GM12878 (cell line): ENCODE results near the gene ABHD12B. TPM values are rescaled to one million over a fixed set of nuclear protein-coding genes. Genes with fewer than 3 reads are reported as not detected.

Source experiments
- NFYB ChIP-seq: IDR thresholded peaks from 2 replicates; pipeline ENCODE4 v1.6.1; 2011; ENCODE audit warnings: low read depth, mild to moderate bottlenecking, low read length, improper control_type of control experiment, moderate library complexity; ENCODE audit not compliant: insufficient read depth
- NR2C2 ChIP-seq: IDR thresholded peaks from 2 replicates; pipeline ENCODE4 v1.6.1; 2011; ENCODE audit warnings: borderline replicate concordance, low read depth; ENCODE audit not compliant: control insufficient read depth, insufficient read length
- SIX5 ChIP-seq: IDR thresholded peaks from 2 replicates; pipeline ENCODE4 v1.6.1; 2011; ENCODE audit warnings: mild to moderate bottlenecking, low read depth, low read length, moderate library complexity; ENCODE audit not compliant: severe bottlenecking
- USF1 ChIP-seq: IDR thresholded peaks from 2 replicates; pipeline ENCODE4 v1.6.1; 2011; ENCODE audit warnings: borderline replicate concordance, low read depth, mild to moderate bottlenecking, moderate library complexity, mixed read lengths, low read length; ENCODE audit not compliant: insufficient read depth; ENCODE audit errors: extremely low read length
- ZNF24 ChIP-seq: fragments of 450-650 bp; IDR thresholded peaks from 2 replicates; pipeline ENCODE4 v1.6.1; 2017; ENCODE audit warnings: antibody characterized with exemption, mild to moderate bottlenecking
- ZNF622 ChIP-seq: fragments of 450-650 bp; IDR thresholded peaks from 2 replicates; pipeline ENCODE4 v1.6.1; 2017; ENCODE audit warnings: mild to moderate bottlenecking, inconsistent platforms
- polyA plus RNA-seq, 11 experiments: library from polyadenylated mRNA; depleted of rRNA in 4 of 11; unstranded in 6 of 11; stranded (reverse) in 5 of 11; fragments of >200 nt; fragmentation: Nextera tagmentation in 4 of 11; fragmentation: Illumina TruSeq in 1 of 11; extraction: Ambion mirVana in 4 of 11; extraction: Trizol in 1 of 11; gene quantifications; 1 replicate in 1 of 11; 2 replicates in 10 of 11; pipeline versions ENCODE4 v1.2.1 to v1.2.3, GENCODE V29; 2011 to 2016; ENCODE audit warnings: inconsistent platforms in 2 of 11, missing spikeins in 2 of 11, low read depth in 1 of 11
- total RNA-seq, 4 experiments: library from RNA; depleted of rRNA in 3 of 4; stranded (reverse); fragments of >200 nt in 3 of 4; fragmentation: Illumina TruSeq in 1 of 4; extraction: Trizol in 1 of 4; gene quantifications; 2 replicates each; pipeline versions ENCODE4 v1.2.1 to v1.2.3, GENCODE V29; 2013 to 2021
- TF ChIP-seq, protein P1 (sequence below): fragments of 450-650 bp; IDR thresholded peaks from 2 replicates; pipeline ENCODE4 v1.6.1; 2016; ENCODE audit warnings: mild to moderate bottlenecking, moderate library complexity, borderline replicate concordance
- TF ChIP-seq, protein P2 (sequence below): IDR thresholded peaks from 2 replicates; pipeline ENCODE4 v1.6.1; 2012; ENCODE audit warnings: improper control_type of control experiment, low read depth, low read length; ENCODE audit not compliant: insufficient replicate concordance
- TF ChIP-seq, protein P3 (sequence below): IDR thresholded peaks from 2 replicates; pipeline ENCODE4 v1.6.1; 2011; ENCODE audit warnings: mild to moderate bottlenecking, low read depth, low read length, moderate library complexity; ENCODE audit not compliant: insufficient replicate concordance
- TF ChIP-seq, protein P4 (sequence below): IDR thresholded peaks from 2 replicates; pipeline ENCODE4 v1.6.1; 2012; ENCODE audit warnings: low read depth, low read length, improper control_type of control experiment
- TF ChIP-seq, protein P5 (sequence below): fragments of 450-650 bp; IDR thresholded peaks from 2 replicates; pipeline ENCODE4 v1.6.1; 2017; ENCODE audit warnings: mild to moderate bottlenecking, moderate library complexity

Gene ABHD12B
- total and polyA plus RNA-seq, 10 of the 15 experiments (the other 5 are each of a cell fraction or from before 2014, with no cell fraction given): not detected

DNA sequence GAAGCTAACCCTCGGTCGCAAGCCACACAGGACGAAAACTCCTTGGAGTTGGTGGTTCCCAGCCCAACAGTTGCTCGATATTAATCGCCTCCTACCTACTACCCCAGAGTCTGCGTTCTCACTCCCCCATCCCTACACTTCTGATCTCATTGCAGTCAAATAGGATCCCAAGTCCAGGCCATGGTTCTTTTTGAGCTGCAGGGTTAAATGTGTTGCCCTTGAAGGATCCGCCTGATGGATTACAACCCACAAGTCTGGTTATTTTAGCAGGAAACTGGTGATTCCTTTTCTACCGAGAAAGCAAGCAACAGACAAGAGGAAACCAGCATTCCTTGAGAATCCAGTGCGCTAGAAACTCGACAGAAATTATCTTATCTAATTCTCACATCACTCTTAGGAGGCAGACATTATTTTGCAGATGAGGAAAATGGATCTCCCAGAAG is 40.1 kb upstream of the ABHD12B start (continued):
- TF ChIP-seq, protein P1, sequence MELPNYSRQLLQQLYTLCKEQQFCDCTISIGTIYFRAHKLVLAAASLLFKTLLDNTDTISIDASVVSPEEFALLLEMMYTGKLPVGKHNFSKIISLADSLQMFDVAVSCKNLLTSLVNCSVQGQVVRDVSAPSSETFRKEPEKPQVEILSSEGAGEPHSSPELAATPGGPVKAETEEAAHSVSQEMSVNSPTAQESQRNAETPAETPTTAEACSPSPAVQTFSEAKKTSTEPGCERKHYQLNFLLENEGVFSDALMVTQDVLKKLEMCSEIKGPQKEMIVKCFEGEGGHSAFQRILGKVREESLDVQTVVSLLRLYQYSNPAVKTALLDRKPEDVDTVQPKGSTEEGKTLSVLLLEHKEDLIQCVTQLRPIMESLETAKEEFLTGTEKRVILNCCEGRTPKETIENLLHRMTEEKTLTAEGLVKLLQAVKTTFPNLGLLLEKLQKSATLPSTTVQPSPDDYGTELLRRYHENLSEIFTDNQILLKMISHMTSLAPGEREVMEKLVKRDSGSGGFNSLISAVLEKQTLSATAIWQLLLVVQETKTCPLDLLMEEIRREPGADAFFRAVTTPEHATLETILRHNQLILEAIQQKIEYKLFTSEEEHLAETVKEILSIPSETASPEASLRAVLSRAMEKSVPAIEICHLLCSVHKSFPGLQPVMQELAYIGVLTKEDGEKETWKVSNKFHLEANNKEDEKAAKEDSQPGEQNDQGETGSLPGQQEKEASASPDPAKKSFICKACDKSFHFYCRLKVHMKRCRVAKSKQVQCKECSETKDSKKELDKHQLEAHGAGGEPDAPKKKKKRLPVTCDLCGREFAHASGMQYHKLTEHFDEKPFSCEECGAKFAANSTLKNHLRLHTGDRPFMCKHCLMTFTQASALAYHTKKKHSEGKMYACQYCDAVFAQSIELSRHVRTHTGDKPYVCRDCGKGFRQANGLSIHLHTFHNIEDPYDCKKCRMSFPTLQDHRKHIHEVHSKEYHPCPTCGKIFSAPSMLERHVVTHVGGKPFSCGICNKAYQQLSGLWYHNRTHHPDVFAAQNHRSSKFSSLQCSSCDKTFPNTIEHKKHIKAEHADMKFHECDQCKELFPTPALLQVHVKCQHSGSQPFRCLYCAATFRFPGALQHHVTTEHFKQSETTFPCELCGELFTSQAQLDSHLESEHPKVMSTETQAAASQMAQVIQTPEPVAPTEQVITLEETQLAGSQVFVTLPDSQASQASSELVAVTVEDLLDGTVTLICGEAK: peak; percentile 5; the same call in 1 of the 2 replicates
- TF ChIP-seq NFYB: no peak
- no peak for TF ChIP-seq NR2C2
- TF ChIP-seq, protein P2, sequence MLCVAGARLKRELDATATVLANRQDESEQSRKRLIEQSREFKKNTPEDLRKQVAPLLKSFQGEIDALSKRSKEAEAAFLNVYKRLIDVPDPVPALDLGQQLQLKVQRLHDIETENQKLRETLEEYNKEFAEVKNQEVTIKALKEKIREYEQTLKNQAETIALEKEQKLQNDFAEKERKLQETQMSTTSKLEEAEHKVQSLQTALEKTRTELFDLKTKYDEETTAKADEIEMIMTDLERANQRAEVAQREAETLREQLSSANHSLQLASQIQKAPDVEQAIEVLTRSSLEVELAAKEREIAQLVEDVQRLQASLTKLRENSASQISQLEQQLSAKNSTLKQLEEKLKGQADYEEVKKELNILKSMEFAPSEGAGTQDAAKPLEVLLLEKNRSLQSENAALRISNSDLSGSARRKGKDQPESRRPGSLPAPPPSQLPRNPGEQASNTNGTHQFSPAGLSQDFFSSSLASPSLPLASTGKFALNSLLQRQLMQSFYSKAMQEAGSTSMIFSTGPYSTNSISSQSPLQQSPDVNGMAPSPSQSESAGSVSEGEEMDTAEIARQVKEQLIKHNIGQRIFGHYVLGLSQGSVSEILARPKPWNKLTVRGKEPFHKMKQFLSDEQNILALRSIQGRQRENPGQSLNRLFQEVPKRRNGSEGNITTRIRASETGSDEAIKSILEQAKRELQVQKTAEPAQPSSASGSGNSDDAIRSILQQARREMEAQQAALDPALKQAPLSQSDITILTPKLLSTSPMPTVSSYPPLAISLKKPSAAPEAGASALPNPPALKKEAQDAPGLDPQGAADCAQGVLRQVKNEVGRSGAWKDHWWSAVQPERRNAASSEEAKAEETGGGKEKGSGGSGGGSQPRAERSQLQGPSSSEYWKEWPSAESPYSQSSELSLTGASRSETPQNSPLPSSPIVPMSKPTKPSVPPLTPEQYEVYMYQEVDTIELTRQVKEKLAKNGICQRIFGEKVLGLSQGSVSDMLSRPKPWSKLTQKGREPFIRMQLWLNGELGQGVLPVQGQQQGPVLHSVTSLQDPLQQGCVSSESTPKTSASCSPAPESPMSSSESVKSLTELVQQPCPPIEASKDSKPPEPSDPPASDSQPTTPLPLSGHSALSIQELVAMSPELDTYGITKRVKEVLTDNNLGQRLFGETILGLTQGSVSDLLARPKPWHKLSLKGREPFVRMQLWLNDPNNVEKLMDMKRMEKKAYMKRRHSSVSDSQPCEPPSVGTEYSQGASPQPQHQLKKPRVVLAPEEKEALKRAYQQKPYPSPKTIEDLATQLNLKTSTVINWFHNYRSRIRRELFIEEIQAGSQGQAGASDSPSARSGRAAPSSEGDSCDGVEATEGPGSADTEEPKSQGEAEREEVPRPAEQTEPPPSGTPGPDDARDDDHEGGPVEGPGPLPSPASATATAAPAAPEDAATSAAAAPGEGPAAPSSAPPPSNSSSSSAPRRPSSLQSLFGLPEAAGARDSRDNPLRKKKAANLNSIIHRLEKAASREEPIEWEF: no peak
- TF ChIP-seq USF1: no peak
- TF ChIP-seq, protein P3, sequence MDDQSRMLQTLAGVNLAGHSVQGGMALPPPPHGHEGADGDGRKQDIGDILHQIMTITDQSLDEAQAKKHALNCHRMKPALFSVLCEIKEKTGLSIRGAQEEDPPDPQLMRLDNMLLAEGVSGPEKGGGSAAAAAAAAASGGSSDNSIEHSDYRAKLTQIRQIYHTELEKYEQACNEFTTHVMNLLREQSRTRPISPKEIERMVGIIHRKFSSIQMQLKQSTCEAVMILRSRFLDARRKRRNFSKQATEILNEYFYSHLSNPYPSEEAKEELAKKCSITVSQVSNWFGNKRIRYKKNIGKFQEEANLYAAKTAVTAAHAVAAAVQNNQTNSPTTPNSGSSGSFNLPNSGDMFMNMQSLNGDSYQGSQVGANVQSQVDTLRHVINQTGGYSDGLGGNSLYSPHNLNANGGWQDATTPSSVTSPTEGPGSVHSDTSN: no peak
- TF ChIP-seq SIX5: no peak
- TF ChIP-seq ZNF622: no peak
- TF ChIP-seq, protein P4, sequence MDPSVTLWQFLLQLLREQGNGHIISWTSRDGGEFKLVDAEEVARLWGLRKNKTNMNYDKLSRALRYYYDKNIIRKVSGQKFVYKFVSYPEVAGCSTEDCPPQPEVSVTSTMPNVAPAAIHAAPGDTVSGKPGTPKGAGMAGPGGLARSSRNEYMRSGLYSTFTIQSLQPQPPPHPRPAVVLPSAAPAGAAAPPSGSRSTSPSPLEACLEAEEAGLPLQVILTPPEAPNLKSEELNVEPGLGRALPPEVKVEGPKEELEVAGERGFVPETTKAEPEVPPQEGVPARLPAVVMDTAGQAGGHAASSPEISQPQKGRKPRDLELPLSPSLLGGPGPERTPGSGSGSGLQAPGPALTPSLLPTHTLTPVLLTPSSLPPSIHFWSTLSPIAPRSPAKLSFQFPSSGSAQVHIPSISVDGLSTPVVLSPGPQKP: no peak
- TF ChIP-seq, protein P5, sequence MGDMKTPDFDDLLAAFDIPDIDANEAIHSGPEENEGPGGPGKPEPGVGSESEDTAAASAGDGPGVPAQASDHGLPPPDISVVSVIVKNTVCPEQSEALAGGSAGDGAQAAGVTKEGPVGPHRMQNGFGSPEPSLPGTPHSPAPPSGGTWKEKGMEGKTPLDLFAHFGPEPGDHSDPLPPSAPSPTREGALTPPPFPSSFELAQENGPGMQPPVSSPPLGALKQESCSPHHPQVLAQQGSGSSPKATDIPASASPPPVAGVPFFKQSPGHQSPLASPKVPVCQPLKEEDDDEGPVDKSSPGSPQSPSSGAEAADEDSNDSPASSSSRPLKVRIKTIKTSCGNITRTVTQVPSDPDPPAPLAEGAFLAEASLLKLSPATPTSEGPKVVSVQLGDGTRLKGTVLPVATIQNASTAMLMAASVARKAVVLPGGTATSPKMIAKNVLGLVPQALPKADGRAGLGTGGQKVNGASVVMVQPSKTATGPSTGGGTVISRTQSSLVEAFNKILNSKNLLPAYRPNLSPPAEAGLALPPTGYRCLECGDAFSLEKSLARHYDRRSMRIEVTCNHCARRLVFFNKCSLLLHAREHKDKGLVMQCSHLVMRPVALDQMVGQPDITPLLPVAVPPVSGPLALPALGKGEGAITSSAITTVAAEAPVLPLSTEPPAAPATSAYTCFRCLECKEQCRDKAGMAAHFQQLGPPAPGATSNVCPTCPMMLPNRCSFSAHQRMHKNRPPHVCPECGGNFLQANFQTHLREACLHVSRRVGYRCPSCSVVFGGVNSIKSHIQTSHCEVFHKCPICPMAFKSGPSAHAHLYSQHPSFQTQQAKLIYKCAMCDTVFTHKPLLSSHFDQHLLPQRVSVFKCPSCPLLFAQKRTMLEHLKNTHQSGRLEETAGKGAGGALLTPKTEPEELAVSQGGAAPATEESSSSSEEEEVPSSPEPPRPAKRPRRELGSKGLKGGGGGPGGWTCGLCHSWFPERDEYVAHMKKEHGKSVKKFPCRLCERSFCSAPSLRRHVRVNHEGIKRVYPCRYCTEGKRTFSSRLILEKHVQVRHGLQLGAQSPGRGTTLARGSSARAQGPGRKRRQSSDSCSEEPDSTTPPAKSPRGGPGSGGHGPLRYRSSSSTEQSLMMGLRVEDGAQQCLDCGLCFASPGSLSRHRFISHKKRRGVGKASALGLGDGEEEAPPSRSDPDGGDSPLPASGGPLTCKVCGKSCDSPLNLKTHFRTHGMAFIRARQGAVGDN: no peak
- TF ChIP-seq ZNF24: no peak
